ENCODE results near the gene LRRC74B. TPM values are rescaled to one million over a fixed set of nuclear protein-coding genes. Genes with fewer than 3 reads are reported as not detected.
"Not testable (repeated sequence)": the region's sequence is repeated elsewhere in the genome, so short reads cannot be mapped to it uniquely, and the experiment has no call there.

The LRRC74B gene
- total RNA-seq, 2 donors from 2014 or later, result not detected

DNA sequence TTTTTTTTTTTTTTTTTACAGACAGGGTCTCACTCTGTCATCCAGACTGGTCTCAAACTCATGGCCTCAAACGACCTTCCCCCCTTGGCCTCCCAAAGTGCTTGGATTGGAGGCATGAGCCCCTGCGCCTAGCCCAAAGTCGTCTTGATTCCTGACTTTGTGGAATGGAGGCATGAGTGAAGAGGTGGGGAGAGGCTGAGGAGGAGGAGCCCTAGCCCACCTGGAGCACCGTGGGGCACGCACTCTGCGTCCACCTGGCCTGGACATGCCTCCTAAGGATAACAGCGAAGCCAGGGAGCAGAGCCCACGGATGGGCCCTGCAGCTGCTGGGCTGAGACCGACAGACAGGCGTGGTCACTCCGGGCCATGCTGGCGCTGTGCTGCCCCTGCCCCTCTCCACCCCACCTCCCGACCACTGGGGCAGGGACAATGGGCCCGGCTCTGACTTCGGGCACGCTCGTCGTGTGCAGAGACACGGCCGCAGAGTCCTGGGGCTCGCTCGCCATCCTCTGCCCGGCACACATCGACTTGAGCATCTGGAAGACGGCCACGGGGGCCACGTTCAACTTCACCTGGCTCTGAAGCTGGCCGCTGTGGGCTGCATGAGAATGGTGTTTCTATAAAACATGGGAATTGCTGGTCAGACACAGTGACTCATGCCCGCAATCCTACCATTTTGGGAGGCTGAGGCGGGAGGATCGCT, 34.8 kb downstream of the LRRC74B start:
- no peak for DNase-seq
- H3K9me3 ChIP-seq, result no peaks in the 10 kb centered on the region
- no peaks in the 10 kb centered on the region for H3K36me3 ChIP-seq
- H3K27me3 ChIP-seq, result no peaks in the 10 kb centered on the region
- no peaks in the 10 kb centered on the region for H3K4me1 ChIP-seq
- TF ChIP-seq, protein P1, sequence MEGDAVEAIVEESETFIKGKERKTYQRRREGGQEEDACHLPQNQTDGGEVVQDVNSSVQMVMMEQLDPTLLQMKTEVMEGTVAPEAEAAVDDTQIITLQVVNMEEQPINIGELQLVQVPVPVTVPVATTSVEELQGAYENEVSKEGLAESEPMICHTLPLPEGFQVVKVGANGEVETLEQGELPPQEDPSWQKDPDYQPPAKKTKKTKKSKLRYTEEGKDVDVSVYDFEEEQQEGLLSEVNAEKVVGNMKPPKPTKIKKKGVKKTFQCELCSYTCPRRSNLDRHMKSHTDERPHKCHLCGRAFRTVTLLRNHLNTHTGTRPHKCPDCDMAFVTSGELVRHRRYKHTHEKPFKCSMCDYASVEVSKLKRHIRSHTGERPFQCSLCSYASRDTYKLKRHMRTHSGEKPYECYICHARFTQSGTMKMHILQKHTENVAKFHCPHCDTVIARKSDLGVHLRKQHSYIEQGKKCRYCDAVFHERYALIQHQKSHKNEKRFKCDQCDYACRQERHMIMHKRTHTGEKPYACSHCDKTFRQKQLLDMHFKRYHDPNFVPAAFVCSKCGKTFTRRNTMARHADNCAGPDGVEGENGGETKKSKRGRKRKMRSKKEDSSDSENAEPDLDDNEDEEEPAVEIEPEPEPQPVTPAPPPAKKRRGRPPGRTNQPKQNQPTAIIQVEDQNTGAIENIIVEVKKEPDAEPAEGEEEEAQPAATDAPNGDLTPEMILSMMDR (IDR thresholded peaks at IDR 0.05), result no peak
- no peak overlapping the region for H3K9ac ChIP-seq (ENCODE audit: low read depth in 2 of 2, low read length in 2 of 2)
- H3K27ac ChIP-seq, result no peak overlapping the region
- intact Hi-C loops (cut with DNase I), result no loop called here
- H3K4me3 ChIP-seq, result no peak overlapping the region

DNA sequence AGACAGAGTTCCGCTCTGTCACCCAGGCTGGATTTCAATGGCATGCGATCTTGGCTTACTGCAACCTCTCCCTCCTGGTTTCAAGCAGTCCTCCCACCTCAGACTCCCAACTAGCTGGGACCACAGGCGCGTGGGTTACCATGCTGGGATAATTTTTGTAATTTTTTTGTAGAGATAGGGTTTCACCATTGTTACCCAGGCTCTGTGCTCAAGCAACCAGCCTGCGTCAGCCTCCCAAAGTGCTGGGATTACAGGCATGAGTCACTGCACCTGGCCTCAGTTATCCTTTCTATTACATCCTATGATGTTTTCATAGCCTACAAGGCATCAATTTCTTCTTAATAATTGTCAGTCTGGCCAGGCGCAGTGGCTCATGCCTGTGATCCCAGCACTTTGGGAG, 36.5 kb downstream of the LRRC74B start:
- DNase-seq, result no peak
- H3K9me3 ChIP-seq, result no peaks in the 10 kb centered on the region
- no peaks in the 10 kb centered on the region for H3K4me1 ChIP-seq
- H3K36me3 ChIP-seq, result no peaks in the 10 kb centered on the region
- no peak overlapping the region for H3K27ac ChIP-seq
- no peak overlapping the region for H3K4me3 ChIP-seq
- TF ChIP-seq, protein P1 (IDR thresholded peaks at IDR 0.05), result no peak
- H3K27me3 ChIP-seq, result no peaks in the 10 kb centered on the region
- intact Hi-C loops (cut with DNase I), result no loop called here
- no peak overlapping the region for H3K9ac ChIP-seq (ENCODE audit: low read depth in 2 of 2, low read length in 2 of 2)

- Histone ChIP-seq H3K27me3 (no peaks in the 10 kb centered on the region), H3K27ac (no peak overlapping the region), H3K36me3 (no peaks in the 10 kb centered on the region), H3K9ac (ENCODE audit: low read depth in 2 of 2, low read length in 2 of 2) (no peak overlapping the region), H3K9me3 (no peaks in the 10 kb centered on the region), H3K4me3 (no peak overlapping the region), H3K4me1 (no peaks in the 10 kb centered on the region)
- TF ChIP-seq, protein P1 (IDR thresholded peaks at IDR 0.05), result no peak
- no peak for DNase-seq
- intact Hi-C loops (cut with DNase I), result no loop called here
These were observed 41.4 kb downstream of the LRRC74B start for GRCh38 chr22:21087119-21087518.

- H3K27ac ChIP-seq; H3K27me3 ChIP-seq; H3K9me3 ChIP-seq; H3K9ac ChIP-seq (ENCODE audit: low read depth in 2 of 2, low read length in 2 of 2); H3K4me3 ChIP-seq; intact Hi-C loops (cut with DNase I); DNase-seq; H3K4me1 ChIP-seq; H3K36me3 ChIP-seq: not testable (repeated sequence)
These were observed 42.2 kb downstream of the LRRC74B start for GRCh38 chr22:21087926-21088325.

- H3K4me1 ChIP-seq; H3K27me3 ChIP-seq; H3K36me3 ChIP-seq; H3K9ac ChIP-seq (ENCODE audit: low read depth in 2 of 2, low read length in 2 of 2); DNase-seq; H3K27ac ChIP-seq; intact Hi-C loops (cut with DNase I); H3K9me3 ChIP-seq; H3K4me3 ChIP-seq: not testable (repeated sequence)
These were observed 45.5 kb downstream of the LRRC74B start for GRCh38 chr22:21091220-21091619.

- H3K27ac ChIP-seq, result no peak overlapping the region
- no peak overlapping the region for H3K9ac ChIP-seq (ENCODE audit: low read depth in 2 of 2, low read length in 2 of 2)
- no peaks in the 10 kb centered on the region for H3K27me3 ChIP-seq
- no peaks in the 10 kb centered on the region for H3K9me3 ChIP-seq
- intact Hi-C loops (cut with DNase I), result no loop called here
- no peaks in the 10 kb centered on the region for H3K4me1 ChIP-seq
- no peaks in the 10 kb centered on the region for H3K36me3 ChIP-seq
- TF ChIP-seq, protein P1 (IDR thresholded peaks at IDR 0.05), result no peak
- no peak overlapping the region for H3K4me3 ChIP-seq
- DNase-seq, result no peak
These were observed 47.2 kb downstream of the LRRC74B start for GRCh38 chr22:21092797-21093554.

DNA sequence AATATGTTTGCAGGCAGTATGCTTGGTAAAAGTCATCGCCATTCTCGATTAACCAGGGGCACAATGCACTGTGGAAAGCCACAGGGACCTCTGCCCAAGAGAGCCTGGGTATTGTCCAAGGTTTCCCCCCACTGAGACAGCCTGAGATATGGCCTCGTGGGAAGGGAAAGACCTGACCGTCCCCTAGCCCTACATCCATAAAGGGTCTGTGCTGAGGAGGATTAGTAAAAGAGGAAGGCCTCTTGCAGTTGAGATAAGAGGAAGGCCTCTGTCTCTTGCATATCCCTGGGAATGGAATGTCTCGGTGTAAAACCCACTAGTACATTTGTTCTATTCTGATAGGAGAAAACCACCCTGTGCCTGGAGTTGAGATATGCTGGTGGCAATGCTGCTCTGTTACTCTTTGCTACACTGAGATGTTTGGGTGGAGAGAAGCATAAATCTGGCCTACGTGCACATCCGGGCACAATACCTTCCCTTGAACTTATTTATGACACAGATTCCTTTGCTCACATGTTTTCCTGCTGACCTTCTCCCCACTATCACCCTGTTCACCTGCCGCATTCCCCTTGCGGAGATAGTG, 47.9 kb downstream of the LRRC74B start:
- H3K9me3 ChIP-seq; H3K4me1 ChIP-seq; H3K36me3 ChIP-seq; H3K9ac ChIP-seq (ENCODE audit: low read depth in 2 of 2, low read length in 2 of 2); H3K27me3 ChIP-seq; intact Hi-C loops (cut with DNase I); H3K27ac ChIP-seq; H3K4me3 ChIP-seq; DNase-seq: not testable (repeated sequence)

Measured in colonic mucosa (tissue), 4 donors.